GM10248 (cell line): ENCODE measurements around the gene CTXN1.

Experiments used
- CTCF ChIA-PET: fragments of 300-600 bp; sonication (Branson Sonifier 250); formaldehyde crosslinking; extraction: SDS; loops from one replicate; lab custom pipeline; 2021; ENCODE audit warnings: antibody characterized with exemption; lab: Yijun Ruan, JAX
- POLR2A ChIA-PET: fragments of 350-650 bp; sonication (Branson Sonifier 250); formaldehyde crosslinking; extraction: SDS; loops from one replicate; lab custom pipeline; 2020; ENCODE audit warnings: antibody characterized with exemption; lab: Yijun Ruan, JAX
- DNase-seq: peaks from one replicate; pipeline ENCODE4 v3.0.0; 2012; ENCODE audit errors: extremely low spot score
- CTCF ChIP-seq: IDR thresholded peaks from 2 replicates; pipeline ENCODE4 v1.5.1; 2012; ENCODE audit warnings: mild to moderate bottlenecking, low read depth; ENCODE audit errors: extremely low read depth, missing control alignments, control extremely low read depth

CTXN1 gene

DNA sequence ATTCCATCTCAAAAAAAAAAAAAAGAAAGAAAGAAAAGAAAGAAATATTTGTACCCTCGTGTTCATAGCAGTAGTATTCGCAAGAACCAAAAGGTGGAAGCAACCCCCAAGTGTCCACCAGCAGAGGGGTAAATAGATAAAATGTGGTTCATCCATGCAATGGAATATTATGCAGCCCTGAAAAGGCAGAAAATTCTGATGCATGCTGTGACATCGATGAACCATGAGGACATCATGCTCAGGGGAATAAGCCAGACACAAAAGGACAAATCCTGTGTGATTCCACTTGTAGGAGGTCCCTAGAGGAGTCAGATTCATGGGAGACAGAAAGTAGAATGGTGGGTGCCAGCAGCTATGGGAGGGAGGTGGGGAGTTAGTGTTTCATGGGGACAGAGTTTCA is 44.0 kb downstream of the CTXN1 start:
- ChIA-PET POLR2A (no interaction called here), CTCF (interaction anchor here (0.8 to 5.3 kb wide), 6 partner anchors 10 to 313 kb away, joined by 3 to 25 read pairs (median 4); no protein-coding TSS in a partner anchor)
- no peak for TF ChIP-seq CTCF
- no peak for DNase-seq

- ChIA-PET POLR2A (no interaction called here), CTCF (interaction anchor here (1.5 to 2.0 kb wide), 2 partner anchors 11 to 28 kb away, joined by 6 to 9 read pairs; no protein-coding TSS in a partner anchor)
- no peak for DNase-seq
Observed at GRCh38 chr19:7879836-7880235, 46.1 kb downstream of the CTXN1 start.

GRCh38 chr19:7879111-7879807 is 46.7 kb downstream of the CTXN1 start:
- no peak for DNase-seq
- ChIA-PET POLR2A (no interaction called here), CTCF (interaction anchor here (1.5 to 2.0 kb wide), 2 partner anchors 10 to 27 kb away, joined by 6 to 9 read pairs; no protein-coding TSS in a partner anchor)
- no peak for TF ChIP-seq CTCF

More at GRCh38 chr19:7879836-7880235, 46.1 kb downstream of the CTXN1 start:
- no peak for TF ChIP-seq CTCF

- no peak for TF ChIP-seq CTCF
- POLR2A ChIA-PET: no interaction called here
- CTCF ChIA-PET: interaction anchor here (1.1 to 2.0 kb wide), 5 partner anchors 8 to 52 kb away, joined by 3 to 6 read pairs (median 4); no protein-coding TSS in a partner anchor
- no peak for DNase-seq
Observed at GRCh38 chr19:7877249-7877836, 48.6 kb downstream of the CTXN1 start.

- DNase-seq: no peak
- POLR2A ChIA-PET: no interaction called here
- CTCF ChIA-PET: no interaction called here
- no peak for TF ChIP-seq CTCF
Observed at GRCh38 chr19:7874897-7875273, 51.0 kb downstream of the CTXN1 start.
